HG02884 (cell line): Measurements from ENCODE around the gene KRT80.

Experiments used
- ATAC-seq: cut with Tn5 transposase; IDR thresholded peaks from one replicate; pipeline ENCODE4 v1.9.1; 2021; ENCODE audit warnings: mild to moderate bottlenecking, moderate library complexity; ENCODE audit not compliant: unreplicated experiment

KRT80 gene

GRCh38 chr12:52156757-52157565, 34.9 kb downstream of the KRT80 start:
- ATAC-seq = no peak

- no peak for ATAC-seq
Measured at GRCh38 chr12:52156311-52156710, 35.5 kb downstream of the KRT80 start.

GRCh38 chr12:52155048-52155868, 36.6 kb downstream of the KRT80 start:
- no peak for ATAC-seq

- ATAC-seq = no peak
Measured at GRCh38 chr12:52152905-52153317, 38.9 kb downstream of the KRT80 start.

- ATAC-seq = no peak
Measured at GRCh38 chr12:52151837-52152783, 39.7 kb downstream of the KRT80 start.

- no peak for ATAC-seq
Measured at GRCh38 chr12:52151153-52151836, 40.5 kb downstream of the KRT80 start.

GRCh38 chr12:52149651-52150241, 42.1 kb downstream of the KRT80 start:
- ATAC-seq = no peak

GRCh38 chr12:52149182-52149641, 42.6 kb downstream of the KRT80 start:
- no peak for ATAC-seq

- ATAC-seq = no peak
Measured at GRCh38 chr12:52148464-52149181, 43.2 kb downstream of the KRT80 start.

GRCh38 chr12:52147964-52148463, 43.8 kb downstream of the KRT80 start:
- ATAC-seq = no peak

GRCh38 chr12:52147367-52147963, 44.3 kb downstream of the KRT80 start:
- ATAC-seq = no peak

GRCh38 chr12:52146822-52147366, 44.9 kb downstream of the KRT80 start:
- no peak for ATAC-seq

GRCh38 chr12:52146089-52146821, 45.6 kb downstream of the KRT80 start:
- ATAC-seq = no peak

- no peak for ATAC-seq
Measured at GRCh38 chr12:52145228-52146088, 46.4 kb downstream of the KRT80 start.

- ATAC-seq = no peak
Measured at GRCh38 chr12:52144512-52145227, 47.1 kb downstream of the KRT80 start.

GRCh38 chr12:52142431-52142830, 49.4 kb downstream of the KRT80 start:
- no peak for ATAC-seq
